Activated naive CD4-positive, alpha-beta T cell treated with anti-CD3 and anti-CD28 coated beads, Interleukin-2, amount 10 ng/mL, durations not matched to agents 7 days and 5 days (primary cell): Measurements from ENCODE around the gene BBOF1.

Source experiments
- CTCF ChIA-PET: fragments of 350-600 bp; sonication (Branson Sonifier 250); formaldehyde crosslinking; loops from one replicate; lab custom pipeline; 2021; ENCODE audit warnings: antibody characterized with exemption; lab: Charles Lee
- DNase-seq: peaks from one replicate; pipeline ENCODE4 v3.0.0-alpha.2; 2020
- H3K27ac Mint-ChIP-seq: one replicate; pipeline ENCODE4 v1.8.0; 2021; ENCODE audit warnings: mild to moderate bottlenecking, moderate library complexity, mixed read lengths
- H3K27me3 Mint-ChIP-seq: one replicate; pipeline ENCODE4 v1.8.0; 2021; ENCODE audit warnings: mild to moderate bottlenecking, mixed read lengths
- H3K36me3 Mint-ChIP-seq: one replicate; pipeline ENCODE4 v1.8.0; 2021; ENCODE audit warnings: mixed read lengths
- H3K4me1 Mint-ChIP-seq: one replicate; pipeline ENCODE4 v1.8.0; 2021; ENCODE audit warnings: mixed read lengths
- H3K4me3 Mint-ChIP-seq: one replicate; pipeline ENCODE4 v1.8.0; 2021; ENCODE audit warnings: mild to moderate bottlenecking, moderate library complexity, mixed read lengths
- H3K9me3 Mint-ChIP-seq: one replicate; pipeline ENCODE4 v1.8.0; 2021; ENCODE audit warnings: mixed read lengths

The BBOF1 gene

GRCh38 chr14:74008843-74009499 lies 10.2 kb upstream of the BBOF1 start:
- CTCF ChIA-PET, result interaction anchor here (1.6 kb wide), 1 partner anchor 12 kb away, joined by 6 read pairs; no protein-coding TSS in a partner anchor
- Mint-ChIP-seq H3K27ac (no peak overlapping the region), H3K9me3 (no peaks in the 10 kb centered on the region), H3K27me3 (no peaks in the 10 kb centered on the region), H3K4me1 (no peaks in the 10 kb centered on the region), H3K36me3 (peaks cover 25% of the 10 kb centered on the region), H3K4me3 (no peak overlapping the region)
- no peak for DNase-seq

GRCh38 chr14:74014299-74014698 lies 4.8 kb upstream of the BBOF1 start:
- Mint-ChIP-seq H3K27ac (no peak overlapping the region), H3K27me3 (no peaks in the 10 kb centered on the region), H3K4me1 (peaks cover 25% of the 10 kb centered on the region), H3K36me3 (peaks cover 7% of the 10 kb centered on the region), H3K9me3 (no peaks in the 10 kb centered on the region), H3K4me3 (no peak overlapping the region)
- no peak for DNase-seq
- CTCF ChIA-PET, result no interaction called here

DNA sequence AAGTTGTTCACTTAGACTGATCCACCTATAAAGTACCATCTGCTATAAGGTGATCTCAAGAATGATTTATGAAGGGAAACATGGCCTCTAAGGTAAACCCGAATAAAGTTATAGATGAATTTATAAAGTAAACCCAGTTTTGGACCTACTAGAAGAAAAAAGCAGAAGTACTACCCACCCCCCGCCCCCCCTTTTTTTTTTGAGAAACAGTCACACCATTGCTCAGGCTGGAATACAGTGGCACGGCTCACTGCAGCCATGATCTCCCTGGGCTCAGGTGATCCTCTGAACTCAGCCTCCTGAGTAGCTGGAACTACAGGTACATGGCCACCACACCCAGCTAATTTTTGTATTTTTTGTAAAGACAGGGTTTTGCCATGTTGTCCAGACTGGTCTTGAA lies 4.0 kb upstream of the BBOF1 start:
- Mint-ChIP-seq H3K4me3 (no peak overlapping the region), H3K27me3 (no peaks in the 10 kb centered on the region), H3K4me1 (peaks cover 32% of the 10 kb centered on the region), H3K36me3 (peaks cover 7% of the 10 kb centered on the region), H3K9me3 (no peaks in the 10 kb centered on the region), H3K27ac (no peak overlapping the region)
- CTCF ChIA-PET, result no interaction called here
- DNase-seq, result no peak

DNA sequence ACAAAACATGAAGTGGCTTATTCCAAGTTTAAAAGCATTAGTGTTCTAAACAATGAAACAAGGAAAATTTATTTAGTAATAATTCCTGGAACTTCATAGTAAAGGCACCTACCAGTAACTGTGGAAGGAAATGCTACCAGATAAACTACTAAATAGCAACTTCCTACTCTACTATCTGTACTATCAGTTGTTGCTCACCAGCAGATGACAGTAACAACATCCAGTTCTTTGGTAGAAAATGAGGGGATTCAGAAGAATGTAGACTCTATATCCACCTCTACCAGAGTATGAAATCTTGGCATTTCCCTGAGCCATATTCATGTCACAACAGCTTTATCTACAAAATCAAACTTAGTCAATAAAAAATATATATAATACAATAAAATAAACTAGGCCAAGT lies 3.2 kb upstream of the BBOF1 start:
- Mint-ChIP-seq H3K9me3 (no peaks in the 10 kb centered on the region), H3K27ac (no peak overlapping the region), H3K4me1 (peaks cover 33% of the 10 kb centered on the region), H3K4me3 (no peak overlapping the region), H3K27me3 (no peaks in the 10 kb centered on the region), H3K36me3 (peaks cover 5% of the 10 kb centered on the region)
- CTCF ChIA-PET, result interaction anchor here (0.7 kb wide), 1 partner anchor 57 kb away, joined by 3 read pairs; no protein-coding TSS in a partner anchor
- no peak for DNase-seq

DNA sequence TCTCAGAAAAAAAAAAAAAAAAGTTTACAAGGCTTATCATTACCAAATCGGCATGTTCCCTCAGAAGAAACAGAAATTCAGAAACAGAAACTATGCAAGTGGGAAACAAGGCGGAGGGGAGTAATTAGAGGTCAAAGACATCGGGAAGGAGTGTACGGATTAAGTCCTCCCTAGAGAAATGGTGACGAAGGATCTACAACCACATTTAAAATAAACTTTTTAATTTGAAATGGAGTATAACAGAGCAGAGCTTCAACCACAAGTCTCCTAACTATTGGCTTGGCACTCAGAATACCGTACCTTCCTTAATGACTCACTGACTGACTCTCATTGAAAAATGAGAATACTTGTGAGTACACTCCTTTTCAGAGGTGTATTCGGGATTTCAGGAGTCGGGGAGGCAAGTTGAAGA lies 969 bp upstream of the BBOF1 start:
- Mint-ChIP-seq H3K27ac (peak overlapping the region; percentile 96), H3K27me3 (no peaks in the 10 kb centered on the region), H3K4me1 (peaks cover 33% of the 10 kb centered on the region), H3K36me3 (peaks cover 3% of the 10 kb centered on the region), H3K9me3 (no peaks in the 10 kb centered on the region), H3K4me3 (peak overlapping the region; percentile 88)
- CTCF ChIA-PET, result interaction anchor here (1.5 kb wide), 1 partner anchor 11 kb away, joined by 3 read pairs; no protein-coding TSS in a partner anchor
- no peak for DNase-seq

GRCh38 chr14:74019408-74020137 lies 424 bp downstream of the BBOF1 start:
- Mint-ChIP-seq H3K9me3 (no peaks in the 10 kb centered on the region), H3K27ac (peak overlapping the region; percentile 96), H3K27me3 (peaks cover 4% of the 10 kb centered on the region), H3K4me3 (peak overlapping the region; percentile 88), H3K4me1 (peaks cover 33% of the 10 kb centered on the region), H3K36me3 (no peaks in the 10 kb centered on the region)
- DNase-seq, result no peak
- CTCF ChIA-PET, result interaction anchor here (1.0 to 1.5 kb wide), 2 partner anchors 12 to 22 kb away, joined by 3 read pairs; no protein-coding TSS in a partner anchor

GRCh38 chr14:74022346-74022745 lies 3.2 kb downstream of the BBOF1 start:
- no peaks in the 10 kb centered on the region for H3K9me3 Mint-ChIP-seq
- no peaks in the 10 kb centered on the region for H3K36me3 Mint-ChIP-seq
- CTCF ChIA-PET, result interaction anchor here (0.7 kb wide), 1 partner anchor 421 kb away, joined by 3 read pairs; no protein-coding TSS in a partner anchor
- H3K4me1 Mint-ChIP-seq, result peaks cover 19% of the 10 kb centered on the region
- H3K27me3 Mint-ChIP-seq, result peaks cover 7% of the 10 kb centered on the region
- H3K4me3 Mint-ChIP-seq, result no peak overlapping the region
- no peak for DNase-seq
- H3K27ac Mint-ChIP-seq, result no peak overlapping the region

DNA sequence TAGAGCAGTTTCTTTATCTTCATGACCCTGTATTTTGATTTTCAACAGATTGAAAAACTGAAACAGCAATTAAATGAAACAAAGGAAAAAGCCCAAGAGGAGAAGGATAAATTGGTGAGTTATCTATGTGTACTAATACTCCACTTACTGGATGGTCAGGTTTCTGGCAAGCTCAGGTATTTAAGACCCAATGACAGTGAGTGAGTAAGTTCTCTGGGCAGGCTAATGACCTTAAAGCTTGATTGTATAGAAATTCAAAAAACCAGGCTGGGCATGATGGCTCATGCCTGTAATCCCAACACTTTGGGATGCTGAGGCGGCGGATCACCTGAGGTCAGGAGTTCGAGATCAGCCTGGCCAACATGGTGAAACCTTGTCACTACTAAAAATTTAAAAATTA lies 10.0 kb downstream of the BBOF1 start:
- Mint-ChIP-seq H3K9me3 (no peaks in the 10 kb centered on the region), H3K4me1 (no peaks in the 10 kb centered on the region), H3K27me3 (peaks cover 3% of the 10 kb centered on the region), H3K4me3 (no peak overlapping the region), H3K27ac (no peak overlapping the region), H3K36me3 (no peaks in the 10 kb centered on the region)
- CTCF ChIA-PET, result no interaction called here
- no peak for DNase-seq

DNA sequence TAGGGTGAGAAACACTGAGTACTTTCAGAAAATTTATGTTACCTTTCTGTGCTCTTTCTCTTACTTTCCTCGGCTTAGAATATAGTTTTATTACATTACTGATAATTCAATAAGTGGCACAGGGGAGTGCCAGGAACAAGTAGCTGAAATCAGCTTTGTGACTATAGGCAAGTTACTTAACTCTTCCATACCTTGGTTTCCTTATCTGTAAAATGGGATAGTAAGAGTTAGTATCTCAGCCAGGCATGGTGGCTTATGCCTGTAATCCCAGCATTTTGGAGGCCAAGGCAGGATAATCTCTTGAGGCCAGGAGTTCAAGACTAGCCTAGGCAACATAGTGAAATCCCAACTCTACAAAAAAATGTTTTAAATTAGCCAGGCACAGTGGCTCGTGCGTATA lies 15.4 kb downstream of the BBOF1 start:
- Mint-ChIP-seq H3K27me3 (no peaks in the 10 kb centered on the region), H3K27ac (no peak overlapping the region), H3K4me1 (no peaks in the 10 kb centered on the region), H3K4me3 (no peak overlapping the region), H3K9me3 (no peaks in the 10 kb centered on the region), H3K36me3 (no peaks in the 10 kb centered on the region)
- DNase-seq, result no peak
- CTCF ChIA-PET, result no interaction called here

- H3K4me1 Mint-ChIP-seq, result no peaks in the 10 kb centered on the region
- H3K27ac Mint-ChIP-seq, result no peak overlapping the region
- H3K27me3 Mint-ChIP-seq, result no peaks in the 10 kb centered on the region
- no peaks in the 10 kb centered on the region for H3K9me3 Mint-ChIP-seq
- DNase-seq, result no peak
- H3K4me3 Mint-ChIP-seq, result no peak overlapping the region
- no peaks in the 10 kb centered on the region for H3K36me3 Mint-ChIP-seq
- CTCF ChIA-PET, result interaction anchor here (0.6 to 0.7 kb wide), 2 partner anchors 75 to 301 kb away, joined by 3 read pairs; no protein-coding TSS in a partner anchor
Observed at GRCh38 chr14:74035556-74035955, 16.4 kb downstream of the BBOF1 start.

DNA sequence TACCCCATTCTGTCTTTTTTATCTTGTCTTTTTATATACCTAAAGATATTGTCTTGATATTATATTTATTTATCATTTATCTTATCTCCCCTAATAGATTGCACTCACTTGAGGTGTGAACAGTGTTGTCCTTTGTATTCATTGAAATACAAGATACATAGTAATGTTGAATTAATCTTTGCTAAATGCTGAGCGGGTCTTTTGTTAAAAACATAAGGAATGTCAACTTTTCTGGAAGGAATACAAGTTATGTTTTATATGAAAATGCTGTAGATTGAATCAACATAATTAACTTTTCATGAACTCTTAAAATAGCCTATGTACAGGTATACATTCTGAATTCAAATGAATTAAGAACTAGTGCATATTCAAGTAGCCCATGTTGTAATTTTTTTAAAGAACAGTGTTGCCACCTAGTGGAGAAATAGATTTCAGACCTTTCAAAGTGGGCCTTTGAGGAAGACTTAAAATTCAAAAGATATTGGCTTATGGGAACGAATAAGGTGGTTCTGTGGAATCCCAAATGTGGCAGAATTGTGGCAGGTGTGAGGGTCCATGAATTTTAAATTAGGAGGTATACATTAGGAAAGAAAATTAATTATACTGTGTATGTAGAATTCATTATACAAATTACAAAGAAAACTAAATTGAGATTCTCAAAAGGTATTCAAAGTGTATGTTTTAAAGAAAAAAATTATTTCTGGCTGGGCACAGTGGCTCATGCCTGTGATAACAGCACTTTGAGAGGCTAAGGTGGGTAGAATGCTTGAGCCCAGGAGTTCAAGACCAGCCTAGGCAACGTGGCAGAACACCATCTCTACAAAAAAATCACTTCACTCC lies 19.1 kb downstream of the BBOF1 start:
- no peaks in the 10 kb centered on the region for H3K4me1 Mint-ChIP-seq
- H3K36me3 Mint-ChIP-seq, result no peaks in the 10 kb centered on the region
- no peak overlapping the region for H3K27ac Mint-ChIP-seq
- H3K9me3 Mint-ChIP-seq, result no peaks in the 10 kb centered on the region
- no peak overlapping the region for H3K4me3 Mint-ChIP-seq
- DNase-seq, result no peak
- no peaks in the 10 kb centered on the region for H3K27me3 Mint-ChIP-seq
- CTCF ChIA-PET, result interaction anchor here (1.0 to 2.2 kb wide), 4 partner anchors 23 to 866 kb away, joined by 3 to 5 read pairs (median 4); no protein-coding TSS in a partner anchor

DNA sequence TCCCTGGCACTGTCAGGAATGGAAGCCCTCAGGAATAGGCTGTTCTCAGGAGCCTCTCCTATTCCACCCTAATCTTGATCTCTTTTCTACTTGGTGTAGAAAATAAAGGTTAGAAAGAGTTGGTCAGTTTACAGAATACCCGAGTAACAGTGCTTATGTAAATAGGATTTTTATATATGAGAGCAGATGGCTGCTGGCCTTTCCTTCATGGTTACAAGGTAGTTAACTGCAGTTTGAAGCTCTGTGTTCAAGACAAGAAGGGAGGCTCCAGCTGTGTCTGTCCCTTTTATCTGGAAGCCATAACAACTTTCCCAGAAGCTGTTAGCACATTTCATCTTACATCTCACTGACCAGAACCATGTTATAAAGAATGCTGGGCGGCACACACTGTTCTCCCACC lies 23.1 kb downstream of the BBOF1 start:
- Mint-ChIP-seq H3K4me1 (no peaks in the 10 kb centered on the region), H3K36me3 (no peaks in the 10 kb centered on the region), H3K27me3 (no peaks in the 10 kb centered on the region), H3K9me3 (no peaks in the 10 kb centered on the region), H3K27ac (no peak overlapping the region), H3K4me3 (no peak overlapping the region)
- DNase-seq, result no peak
- CTCF ChIA-PET, result no interaction called here

GRCh38 chr14:74045522-74045921 lies 26.4 kb downstream of the BBOF1 start:
- Mint-ChIP-seq H3K27ac (no peak overlapping the region), H3K9me3 (no peaks in the 10 kb centered on the region), H3K4me1 (no peaks in the 10 kb centered on the region), H3K4me3 (no peak overlapping the region), H3K36me3 (no peaks in the 10 kb centered on the region), H3K27me3 (no peaks in the 10 kb centered on the region)
- no peak for DNase-seq
- CTCF ChIA-PET, result no interaction called here

DNA sequence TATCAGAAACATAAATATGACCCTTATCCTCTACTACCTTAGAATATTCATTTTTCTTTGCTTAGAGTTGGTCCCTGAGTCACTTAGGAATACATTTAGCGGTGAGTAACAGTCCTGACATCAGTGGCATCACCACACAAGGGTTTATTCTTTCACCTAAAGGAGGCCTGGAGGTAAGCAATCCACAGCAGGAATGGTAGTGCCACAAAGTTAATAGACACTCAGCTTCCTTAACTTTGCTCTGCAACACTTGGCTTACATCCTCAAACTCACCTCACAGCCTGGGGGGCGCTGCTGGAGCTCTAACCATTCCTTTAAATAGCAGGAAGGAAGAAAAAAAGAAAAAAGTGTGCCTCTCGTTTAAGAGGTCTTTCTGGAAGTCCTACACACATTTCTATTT lies 29.1 kb downstream of the BBOF1 start:
- H3K4me1 Mint-ChIP-seq, result no peaks in the 10 kb centered on the region
- CTCF ChIA-PET, result no interaction called here

More for the DNA sequence above, 29.1 kb downstream of the BBOF1 start:
- Mint-ChIP-seq H3K36me3 (no peaks in the 10 kb centered on the region), H3K27me3 (no peaks in the 10 kb centered on the region), H3K27ac (no peak overlapping the region), H3K4me3 (no peak overlapping the region), H3K9me3 (no peaks in the 10 kb centered on the region)
- DNase-seq, result no peak
